Measurements from ENCODE around the gene FAM222B.
"Not testable (repeated sequence)": the region's sequence is repeated elsewhere in the genome, so short reads cannot be mapped to it uniquely, and the experiment has no call there.

FAM222B gene

DNA sequence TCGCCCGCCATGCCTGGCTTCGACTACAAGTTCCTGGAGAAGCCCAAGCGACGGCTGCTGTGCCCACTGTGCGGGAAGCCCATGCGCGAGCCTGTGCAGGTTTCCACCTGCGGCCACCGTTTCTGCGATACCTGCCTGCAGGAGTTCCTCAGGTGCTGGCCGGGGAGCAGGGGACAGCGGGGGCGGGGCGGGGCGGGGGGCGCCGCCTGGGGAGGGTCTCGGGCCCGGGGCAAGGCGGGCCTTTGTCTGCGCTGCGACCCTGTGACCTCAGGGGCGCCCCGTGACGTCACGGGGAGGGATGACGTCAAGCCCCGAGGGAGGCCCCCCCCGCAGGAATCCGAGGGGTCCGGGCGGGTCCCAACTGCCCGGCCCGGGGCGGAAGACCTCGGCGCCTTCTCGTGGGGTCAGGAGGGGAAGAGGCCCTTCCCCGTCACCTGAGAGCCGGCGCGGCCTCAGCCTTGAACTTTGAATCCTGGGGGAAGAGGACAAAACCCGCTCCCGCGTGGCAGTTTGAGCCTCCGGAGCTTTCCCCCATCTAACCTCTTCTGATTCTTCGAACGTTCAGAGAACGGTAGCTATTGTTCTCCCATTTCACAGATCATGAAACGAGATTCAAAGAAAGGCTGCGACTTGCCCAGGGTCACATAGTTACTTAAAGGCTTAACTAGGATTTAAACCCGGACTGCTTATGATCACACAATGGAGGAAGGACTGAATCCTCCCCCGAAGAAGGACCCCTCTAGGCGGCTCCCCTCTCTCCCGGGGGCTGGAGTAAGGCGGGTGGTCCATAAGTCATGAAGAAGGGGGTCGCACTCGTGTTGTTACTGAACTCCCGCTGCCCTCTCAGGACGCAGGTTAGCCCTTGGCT, 98.3 kb downstream of the FAM222B start:
- peak; percentile 67 to 68 for DNase-seq

DNA sequence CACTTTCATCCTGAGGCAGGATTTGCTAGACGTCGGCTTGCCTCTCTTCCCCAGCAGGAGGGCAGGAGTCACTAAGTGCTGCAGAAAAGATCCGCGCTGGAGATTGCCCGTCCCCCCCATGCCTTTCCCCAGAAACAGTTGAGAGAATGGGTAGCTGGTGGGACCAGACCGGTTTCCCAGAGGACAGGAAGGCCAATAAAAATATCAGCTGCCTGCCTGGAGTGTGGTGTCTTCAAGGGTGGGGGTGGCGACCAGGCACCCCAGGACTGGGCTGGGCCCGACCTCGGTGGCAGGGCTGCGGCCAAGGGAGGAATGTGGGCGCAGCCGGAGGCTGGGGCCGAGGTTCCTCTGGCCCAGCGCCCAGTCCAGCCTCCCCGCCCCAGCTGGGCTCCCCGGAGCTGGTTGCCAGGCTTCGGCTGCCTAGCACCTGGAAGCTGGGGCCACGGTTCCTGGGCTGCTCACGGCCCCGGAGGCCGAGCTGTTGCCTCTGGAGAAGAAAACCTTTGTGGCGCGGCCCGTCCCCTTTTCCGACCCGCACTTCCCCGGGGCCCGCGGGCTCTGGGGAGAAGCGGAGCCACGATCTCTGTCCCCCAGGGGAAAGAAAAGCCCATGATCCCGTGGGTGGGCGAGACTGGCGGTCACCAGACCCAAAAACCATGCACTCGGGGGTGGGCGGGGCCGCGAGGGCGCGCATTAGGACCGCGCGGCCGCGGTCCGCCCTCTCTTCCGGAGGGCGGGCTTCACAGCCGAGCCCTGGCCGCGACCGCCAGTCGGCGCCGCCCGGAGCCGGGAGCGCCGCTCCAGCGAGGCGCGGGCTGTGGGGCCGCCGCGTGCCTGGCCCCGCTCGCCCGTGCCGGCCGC, 99.1 kb downstream of the FAM222B start, which contains the start of gene TRAF4:
Gene TRAF4, plus strand, starts transcription at position 769 of the 861 bp plus-strand sequence. CDS start 102 bp downstream, outside the sequence.
- peak; percentile 76 to 78 for DNase-seq

DNA sequence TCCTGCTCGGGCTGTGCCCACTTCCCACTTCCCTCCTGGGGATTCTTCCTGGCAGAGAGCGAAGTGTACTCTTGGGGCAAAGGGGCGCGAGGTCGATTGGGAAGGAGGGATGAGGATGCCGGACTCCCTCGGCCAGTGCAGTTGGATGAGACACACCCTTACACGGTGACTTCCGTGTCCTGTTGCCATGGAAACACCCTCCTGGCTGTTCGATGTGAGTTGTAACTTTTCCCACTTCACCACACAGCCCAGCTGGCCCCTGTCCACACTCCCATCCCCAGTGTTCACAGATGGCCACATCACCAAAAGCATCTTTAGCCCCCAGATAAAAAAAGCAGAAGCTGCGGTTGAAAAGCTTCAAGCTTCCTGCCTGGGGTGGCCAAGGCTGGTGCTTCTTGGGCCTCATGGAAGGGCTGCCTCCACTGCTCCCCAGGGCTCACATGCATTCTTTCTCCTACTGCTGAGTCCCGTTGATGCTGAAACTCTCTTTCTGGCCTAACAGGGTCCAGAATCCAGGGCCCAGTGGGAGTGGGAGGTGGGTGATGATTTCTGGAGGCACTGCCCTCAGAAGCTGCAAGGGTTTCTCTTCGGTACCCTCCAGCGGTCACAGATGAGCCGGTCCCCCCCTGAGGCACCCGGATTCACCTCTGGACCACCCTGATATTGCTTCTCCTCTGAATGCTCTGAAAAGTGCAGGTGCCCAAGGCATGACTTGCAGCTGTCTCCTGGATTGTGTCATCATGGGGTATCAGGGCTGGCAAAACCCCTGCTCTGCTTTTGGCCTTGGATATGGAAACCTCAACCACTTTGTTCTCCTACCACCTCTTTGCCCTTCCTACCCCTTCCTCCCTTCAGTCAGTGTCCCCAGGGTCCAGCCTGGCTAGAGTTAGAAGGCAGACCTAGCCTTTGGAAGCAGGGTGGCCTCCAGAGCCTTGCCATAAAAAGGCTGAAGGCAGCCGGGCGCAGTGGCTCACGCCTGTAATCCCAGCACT, 100.9 kb downstream of the FAM222B start:
- no peak for DNase-seq

DNA sequence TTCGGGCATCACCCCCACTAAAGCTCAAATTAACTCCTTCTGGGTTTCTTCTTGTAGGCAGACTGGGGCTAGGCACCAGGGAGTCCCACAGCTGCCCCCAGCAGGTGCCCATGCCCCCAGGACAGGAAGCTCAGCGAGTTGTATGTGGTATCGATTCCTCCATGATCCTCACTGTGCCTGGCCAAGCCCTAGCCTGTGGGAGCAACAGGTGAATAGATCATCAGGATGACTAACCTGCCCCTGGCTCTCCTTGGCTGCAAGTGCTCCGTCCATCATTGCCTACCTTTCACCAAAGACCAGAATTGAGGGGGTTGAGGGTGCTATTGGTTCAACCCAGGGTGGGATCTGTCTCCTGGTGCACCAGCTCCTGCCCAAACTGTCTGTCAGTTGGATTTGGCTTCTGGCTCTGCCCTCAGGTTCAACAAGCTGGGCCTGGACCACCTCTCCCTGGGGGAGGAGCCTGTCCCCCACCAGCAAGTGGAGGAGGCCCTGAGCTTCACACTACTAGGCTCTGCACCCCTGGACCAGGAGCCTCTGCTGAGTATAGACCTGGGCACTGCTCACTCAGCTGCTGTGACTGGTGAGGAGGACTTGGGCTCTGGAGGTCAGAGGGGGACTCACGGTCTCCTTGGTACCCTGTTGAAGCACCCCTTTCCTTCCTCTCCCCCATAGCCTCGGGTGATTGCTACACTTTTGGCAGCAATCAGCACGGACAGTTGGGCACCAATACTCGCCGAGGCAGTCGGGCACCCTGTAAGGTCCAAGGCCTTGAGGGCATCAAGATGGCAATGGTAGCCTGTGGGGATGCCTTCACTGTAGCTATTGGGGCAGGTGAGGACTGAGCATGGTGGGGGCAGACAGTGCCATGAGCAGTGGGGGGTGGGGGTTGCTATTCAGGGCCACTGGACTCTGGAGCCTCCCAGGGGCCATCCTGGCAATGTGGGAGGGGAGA, 101.9 kb downstream of the FAM222B start:
- DNase-seq, result no peak

GRCh38 chr17:28738680-28739384, 103.8 kb downstream of the FAM222B start:
- DNase-seq, result no peak

- no peak for DNase-seq
These were observed 104.6 kb downstream of the FAM222B start for GRCh38 chr17:28737770-28738679.

DNA sequence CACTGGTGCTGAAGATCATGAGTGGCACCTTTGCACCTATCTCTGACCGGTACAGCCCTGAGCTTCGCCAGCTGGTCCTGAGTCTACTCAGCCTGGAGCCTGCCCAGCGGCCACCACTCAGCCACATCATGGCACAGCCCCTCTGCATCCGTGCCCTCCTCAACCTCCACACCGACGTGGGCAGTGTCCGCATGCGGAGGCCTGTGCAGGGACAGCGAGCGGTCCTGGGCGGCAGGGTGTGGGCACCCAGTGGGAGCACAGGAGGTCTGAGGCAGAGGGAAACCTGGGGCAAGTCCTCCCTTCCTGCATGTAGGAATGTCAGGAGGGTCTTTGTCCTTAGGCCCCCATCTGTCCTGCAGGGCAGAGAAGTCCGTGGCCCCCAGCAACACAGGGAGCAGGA, 105.3 kb downstream of the FAM222B start:
- DNase-seq, result no peak

DNA sequence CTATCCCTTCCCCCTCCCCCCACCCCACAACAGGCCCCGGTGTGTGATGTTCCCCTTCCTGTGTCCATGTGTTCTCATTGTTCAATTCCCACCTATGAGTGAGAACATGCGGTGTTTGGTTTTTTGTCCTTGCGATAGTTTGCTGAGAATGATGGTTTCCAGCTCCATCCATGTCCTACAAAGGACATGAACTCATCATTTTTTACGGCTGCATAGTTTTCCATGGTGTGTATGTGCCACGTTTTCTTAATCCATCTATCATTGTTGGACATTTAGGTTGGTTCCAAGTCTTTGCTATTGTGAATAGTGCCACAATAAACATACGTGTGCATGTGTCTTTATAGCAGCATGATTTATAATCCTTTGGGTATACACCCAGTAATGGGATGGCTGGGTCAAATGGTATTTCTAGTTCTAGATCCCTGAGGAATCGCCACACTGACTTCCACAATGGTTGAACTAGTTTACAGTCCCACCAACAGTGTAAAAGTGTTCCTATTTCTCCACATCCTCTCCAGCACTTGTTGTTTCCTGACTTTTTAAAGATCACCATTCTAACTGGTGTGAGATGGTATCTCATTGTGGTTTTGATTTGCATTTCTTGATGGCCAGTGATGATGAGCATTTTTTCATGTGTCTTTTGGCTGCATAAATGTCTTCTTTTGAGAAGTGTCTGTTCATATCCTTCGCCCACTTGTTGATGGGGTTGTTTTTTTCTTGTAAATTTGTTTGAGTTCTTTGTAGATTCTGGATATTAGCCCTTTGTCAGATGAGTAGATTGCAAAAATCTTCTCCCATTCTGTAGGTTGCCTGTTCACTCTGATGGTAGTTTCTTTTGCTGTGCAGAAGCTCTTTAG, 106.4 kb downstream of the FAM222B start:
- not testable (repeated sequence) for DNase-seq

- DNase-seq, result no peak
These were observed 107.3 kb downstream of the FAM222B start for GRCh38 chr17:28735242-28735722.

DNA sequence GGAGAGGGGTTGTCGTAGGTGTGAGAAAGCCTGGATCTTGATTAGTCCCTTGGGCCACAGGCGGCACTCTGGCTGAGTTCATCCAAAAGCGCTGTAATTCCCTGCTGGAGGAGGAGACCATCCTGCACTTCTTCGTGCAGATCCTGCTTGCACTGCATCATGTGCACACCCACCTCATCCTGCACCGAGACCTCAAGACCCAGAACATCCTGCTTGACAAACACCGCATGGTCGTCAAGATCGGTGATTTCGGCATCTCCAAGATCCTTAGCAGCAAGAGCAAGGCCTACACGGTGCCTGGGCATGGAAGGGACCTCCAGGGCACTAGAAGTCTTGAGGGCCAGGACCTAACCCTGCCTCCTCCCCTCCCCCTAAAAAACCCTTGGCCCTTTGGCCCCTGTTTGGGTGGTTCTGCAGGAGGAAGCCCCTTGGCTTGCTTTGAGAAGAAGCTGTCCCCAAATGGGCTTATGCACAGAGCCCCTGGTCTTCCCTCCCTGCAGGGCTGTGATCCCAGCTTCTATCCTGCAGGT, 107.8 kb downstream of the FAM222B start:
- DNase-seq, result no peak

GRCh38 chr17:28733346-28733745, 109.2 kb downstream of the FAM222B start:
- no peak for DNase-seq

GRCh38 chr17:28729950-28730330, 112.7 kb downstream of the FAM222B start:
- no peak for DNase-seq

DNA sequence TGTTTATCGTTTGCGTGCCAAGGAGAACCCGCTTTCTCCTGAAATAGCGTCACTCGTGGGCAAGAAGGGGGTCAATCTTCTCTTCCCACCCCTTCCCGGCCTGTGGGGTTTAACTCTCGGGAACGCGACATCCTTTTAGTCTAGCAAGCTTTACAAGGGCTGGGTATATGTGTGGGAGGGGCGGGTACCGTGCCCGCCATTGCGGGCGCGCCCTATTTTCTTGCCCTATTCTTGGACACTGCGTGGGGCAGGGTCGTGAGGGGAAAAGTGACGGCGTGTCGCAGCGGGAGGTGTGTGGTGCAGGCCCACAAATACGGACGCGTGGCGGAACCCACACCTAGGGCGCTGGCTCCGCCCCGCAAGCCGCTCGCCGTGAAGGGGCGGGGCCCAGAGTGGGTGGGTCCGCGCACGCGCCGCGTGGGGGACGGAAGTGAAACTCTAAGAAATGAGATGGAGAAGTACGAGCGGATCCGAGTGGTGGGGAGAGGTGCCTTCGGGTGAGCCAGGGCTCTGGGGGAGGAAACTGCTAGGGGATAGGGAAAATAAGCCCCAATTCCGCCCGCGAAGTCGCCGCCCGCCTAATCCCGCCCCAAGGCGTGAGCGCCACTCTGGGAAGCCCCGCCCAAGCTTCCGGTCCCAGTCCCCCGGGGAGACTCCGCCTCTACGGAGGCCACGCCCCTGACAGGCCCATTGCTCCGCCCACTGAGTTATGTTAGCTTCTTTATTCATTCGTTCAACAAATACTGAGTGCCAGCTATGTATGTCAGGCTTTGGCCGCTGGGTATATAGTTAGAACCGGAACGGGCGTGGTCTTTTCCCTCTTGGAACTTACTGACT, 114.0 kb downstream of the FAM222B start, which contains the start of gene NEK8:
Gene NEK8, plus strand, starts transcription at position 425 of the 837 bp plus-strand sequence. Its CDS starts 26 bp downstream, at position 451.
- peak; percentile 99 to 100 for DNase-seq

GRCh38 chr17:28726627-28727491, 115.7 kb downstream of the FAM222B start:
- peak; percentile 95 to 97 for DNase-seq

- peak; percentile 65 to 72 for DNase-seq
These were observed 116.4 kb downstream of the FAM222B start, which contains the start of gene TLCD1 for GRCh38 chr17:28726226-28726626. Gene TLCD1 (minus strand): TSS chr17:28726233. CDS start chr17:28726097, 136 bp downstream.
